K562 (cell line): Measurements from ENCODE around the gene OSM. TPM values are rescaled to one million over a fixed set of nuclear protein-coding genes. Genes with fewer than 3 reads are reported as not detected.

Source experiments
- ATAC-seq: fragments of 200-7000 bp; cut with Tn5 transposase; 3 replicates; pipeline ENCODE4 v1.9.1; 2020; ENCODE audit warnings: moderate library complexity
- BruUV-seq: library from RNA; stranded (reverse); fragments of 400-500 nt; replicated peaks from 2 replicates; lab custom pipeline; 2021; lab: Mats Ljungman, UMichigan
- CTCF ChIA-PET: fragments of 300-600 bp; formaldehyde crosslinking; extraction: SDS; loops from one replicate; lab custom pipeline; 2021; ENCODE audit warnings: low intra/inter-chr PET ratio; lab: Yijun Ruan, JAX
- POLR2A ChIA-PET: fragments of 300-600, 350-650 bp; sonication (Branson Sonifier 250); formaldehyde crosslinking; extraction: SDS; loops from one replicate; lab custom pipeline; 2021; ENCODE audit warnings: antibody characterized with exemption, inconsistent platforms; lab: Yijun Ruan, JAX
- DNase-seq, 4 experiments: peaks; one replicate each; pipeline versions ENCODE4 v3.0.0 to v3.0.0-alpha.2; 2011 to 2018; ENCODE audit warnings: low spot score in 3 of 4, mixed read lengths in 3 of 4; ENCODE audit errors: extremely low read depth in 1 of 4
- FAIRE-seq: peaks from 2 replicates; lab custom pipeline; 2011; peaks lifted over from hg19 to GRCh38; lab: Jason Lieb, UNC
- H2AFZ ChIP-seq: 2 replicates; pipeline ENCODE4 v1.6.0; 2011; ENCODE audit warnings: low read depth, low read length, control low read depth, inconsistent platforms
- H3K27ac ChIP-seq: fragments of 200-600 bp; 3 replicates; pipeline ENCODE4 v1.8.0; 2011; ENCODE audit warnings: low read depth, mild to moderate bottlenecking, control low read depth, inconsistent platforms, low read length, moderate library complexity, mixed read lengths; ENCODE audit errors: extremely low read depth
- H3K27me3 ChIP-seq, 2 experiments: fragments of 300-600 bp in 1 of 2; 2 replicates in 1 of 2; 3 replicates in 1 of 2; pipeline versions ENCODE4 v1.6.0 to v1.8.0; 2011; ENCODE audit warnings: inconsistent platforms in 2 of 2, low read length in 2 of 2, mild to moderate bottlenecking in 1 of 2, mixed read lengths in 1 of 2, moderate library complexity in 1 of 2; ENCODE audit not compliant: control insufficient read depth in 2 of 2, insufficient read depth in 2 of 2
- H3K36me3 ChIP-seq: fragments of 300-600 bp; 3 replicates; pipeline ENCODE4 v1.8.0; 2011; ENCODE audit warnings: mild to moderate bottlenecking, low read length, inconsistent platforms; ENCODE audit not compliant: control insufficient read depth, insufficient read depth
- H3K4me1 ChIP-seq, 2 experiments: fragments of 200-600 bp in 1 of 2; replicated peaks in 1 of 2; 2 replicates in 1 of 2; 3 replicates in 1 of 2; pipeline versions ENCODE4 v1.5.1 to v1.8.0; 2011; ENCODE audit warnings: inconsistent platforms in 2 of 2, low read length in 2 of 2, mild to moderate bottlenecking in 1 of 2, mixed read lengths in 1 of 2, moderate library complexity in 1 of 2; ENCODE audit not compliant: control insufficient read depth in 2 of 2, insufficient read depth in 2 of 2
- H3K4me2 ChIP-seq: 2 replicates; pipeline ENCODE4 v1.6.1; 2011; ENCODE audit warnings: low read length, control low read depth, inconsistent platforms, mixed read lengths; ENCODE audit not compliant: insufficient read depth
- H3K4me3 ChIP-seq: fragments of 200-600 bp; sonication (generic), shearing (Covaris generic); 2 replicates; pipeline ENCODE4 v1.5.1; 2016; ENCODE audit warnings: control low read depth, inconsistent platforms
- H3K79me2 ChIP-seq: fragments of 200-600 bp; 3 replicates; pipeline ENCODE4 v1.8.0; 2011; ENCODE audit warnings: low read length, inconsistent platforms; ENCODE audit not compliant: control insufficient read depth, insufficient read depth
- H3K9ac ChIP-seq, 2 experiments: 2 replicates each; pipeline versions ENCODE4 v1.6.0 to v1.6.1; 2011; ENCODE audit warnings: low read depth in 2 of 2, low read length in 2 of 2, control low read depth in 1 of 2, inconsistent platforms in 1 of 2, mild to moderate bottlenecking in 1 of 2, mixed read lengths in 1 of 2; ENCODE audit not compliant: insufficient read depth in 1 of 2
- H3K9me1 ChIP-seq: one replicate; pipeline ENCODE4 v1.6.0; 2011; ENCODE audit warnings: inconsistent platforms, mild to moderate bottlenecking, low read length, moderate library complexity; ENCODE audit not compliant: control insufficient read depth, insufficient read depth
- H3K9me3 ChIP-seq: replicated peaks from 2 replicates; pipeline ENCODE4 v1.5.1; 2011; ENCODE audit warnings: low read depth, low read length, inconsistent platforms; ENCODE audit not compliant: control insufficient read depth, insufficient read depth
- H4K20me1 ChIP-seq: replicated peaks from 2 replicates; pipeline ENCODE4 v1.6.1; 2011; ENCODE audit warnings: low read length, inconsistent platforms, mixed read lengths; ENCODE audit not compliant: control insufficient read depth, insufficient read depth
- ARNT ChIP-seq, 2 experiments: fragments of 450-650 bp; IDR thresholded peaks; 2 replicates each; pipeline ENCODE4 v1.6.1; 2016; ENCODE audit warnings: mild to moderate bottlenecking in 1 of 2
- ASH1L ChIP-seq: fragments of 450-650 bp; IDR thresholded peaks from 2 replicates; pipeline ENCODE4 v1.6.1; 2018; ENCODE audit warnings: borderline replicate concordance, mild to moderate bottlenecking, low read depth; ENCODE audit not compliant: partially characterized antibody
- BRCA1 ChIP-seq, 2 experiments: fragments of 450-650 bp in 1 of 2; sonication (generic) in 1 of 2; formaldehyde crosslinking in 1 of 2; IDR thresholded peaks; 2 replicates each; pipeline versions ENCODE4 v1.5.0 to v1.6.1; 2017 to 2020; ENCODE audit warnings: mild to moderate bottlenecking in 1 of 2, missing genetic modification reagents in 1 of 2
- CBX5 ChIP-seq: IDR thresholded peaks from 2 replicates; pipeline ENCODE4 v1.6.1; 2014; ENCODE audit warnings: low read depth, borderline replicate concordance
- CREB5 ChIP-seq: fragments of 250-450 bp; sonication (Bioruptor Pico); IDR thresholded peaks from 2 replicates; pipeline ENCODE4 v1.5.0; 2020; ENCODE audit warnings: mild to moderate bottlenecking
- DNMT1 ChIP-seq: fragments of 450-650 bp; IDR thresholded peaks from 2 replicates; pipeline ENCODE4 v1.6.1; 2016; ENCODE audit warnings: antibody characterized with exemption, mild to moderate bottlenecking
- EHMT2 ChIP-seq: fragments of 450-650 bp; IDR thresholded peaks from 2 replicates; pipeline ENCODE4 v1.6.1; 2018; ENCODE audit warnings: antibody characterized with exemption
- GATA2 ChIP-seq: sonication (generic); formaldehyde crosslinking; IDR thresholded peaks from 2 replicates; pipeline ENCODE4 v1.4.0; 2020; ENCODE audit warnings: mild to moderate bottlenecking, missing genetic modification reagents
- IRF2 ChIP-seq: sonication (generic); formaldehyde crosslinking; IDR thresholded peaks from 2 replicates; pipeline ENCODE4 v1.8.1; 2022; ENCODE audit warnings: mild to moderate bottlenecking, missing genetic modification reagents
- NONO ChIP-seq, 2 experiments: fragments of 200-400 bp in 1 of 2; fragments of 450-650 bp in 1 of 2; formaldehyde crosslinking in 1 of 2; IDR thresholded peaks; 2 replicates each; pipeline ENCODE4 v1.6.1; 2017; ENCODE audit warnings: low read depth in 2 of 2, mild to moderate bottlenecking in 2 of 2, moderate library complexity in 2 of 2, low read length in 1 of 2
- SPI1 ChIP-seq: IDR thresholded peaks from 2 replicates; pipeline ENCODE4 v1.6.1; 2011; ENCODE audit warnings: low read depth, low read length, control low read depth, borderline replicate concordance
- STAT5B ChIP-seq: fragments of 250-450 bp; sonication (Bioruptor Pico); IDR thresholded peaks from 2 replicates; pipeline ENCODE4 v1.8.0; 2021; ENCODE audit warnings: mild to moderate bottlenecking, inconsistent platforms
- TGIF2 ChIP-seq: sonication (generic); formaldehyde crosslinking; IDR thresholded peaks from 2 replicates; pipeline ENCODE4 v1.8.1; 2022; ENCODE audit warnings: mild to moderate bottlenecking, missing genetic modification reagents, moderate library complexity
- ZEB2 ChIP-seq: fragments of 450-650 bp; IDR thresholded peaks from 2 replicates; pipeline ENCODE4 v1.6.1; 2016
- ZNF134 ChIP-seq: fragments of 250-450 bp; sonication (Bioruptor Pico); conservative IDR thresholded peaks from 2 replicates; pipeline ENCODE4 v1.4.0; 2020
- ZNF224 ChIP-seq: sonication (generic); formaldehyde crosslinking; IDR thresholded peaks from 2 replicates; pipeline ENCODE4 v1.8.0; 2022; ENCODE audit warnings: mild to moderate bottlenecking, missing genetic modification reagents
- WGBS: fragments of 100-300 bp; shearing (Covaris generic); methylation state at CpG from one replicate; pipeline ENCODE4 v1.1.6; 2016; ENCODE audit warnings: low coverage, mixed read lengths; ENCODE audit not compliant: insufficient coverage; ENCODE audit errors: missing lambda C conversion rate; 5-methylcytosine and 5-hydroxymethylcytosine counted together
- in situ Hi-C: fragments of 300-500 bp; cut with MboI; formaldehyde crosslinking; loops from 4 replicates; pipeline ENCODE4 v1.15.0; 2018; ENCODE audit warnings: inconsistent platforms, mixed read lengths
- intact Hi-C: fragments of 100-400 bp; cut with micrococcal nuclease; formaldehyde crosslinking; loops from 2 replicates; pipeline ENCODE4 v1.14.2; 2022
- polyA plus RNA-seq, 8 experiments: library from polyadenylated mRNA; depleted of rRNA in 4 of 8; stranded (reverse) in 5 of 8; unstranded in 3 of 8; fragments of >200 nt; fragmentation: Nextera tagmentation in 2 of 8; fragmentation: Illumina TruSeq in 1 of 8; extraction: Ambion mirVana in 2 of 8; extraction: Trizol in 1 of 8; gene quantifications; 2 replicates each; pipeline versions ENCODE4 v1.2.1 to v1.2.3, GENCODE V29; 2011 to 2014; ENCODE audit warnings: inconsistent platforms in 1 of 8, missing spikeins in 1 of 8
- total RNA-seq, 7 experiments: library from RNA; depleted of rRNA in 6 of 7; stranded (reverse); fragments of >200 nt in 6 of 7; fragmentation: Illumina TruSeq in 2 of 7; extraction: Trizol in 2 of 7; gene quantifications; 2 replicates each; pipeline versions ENCODE4 v1.2.1 to v1.2.3, GENCODE V29; 2011 to 2021; ENCODE audit warnings: low replicate concordance in 1 of 7
- TF ChIP-seq, protein P1 (sequence below): sonication (generic); formaldehyde crosslinking; IDR thresholded peaks from 2 replicates; pipeline ENCODE4 v1.9.0; 2022; ENCODE audit warnings: mild to moderate bottlenecking, missing genetic modification reagents

The OSM gene
- total and polyA plus RNA-seq, 9 of the 15 experiments (the other 6 are each of a cell fraction or from before 2014, with no cell fraction given) = 0.22 TPM; not detected in 8

GRCh38 chr22:30292069-30292970 lies 25.7 kb upstream of the OSM start:
- in situ Hi-C loops = no loop called here
- Histone ChIP-seq H3K4me1 (peaks cover 19 to 35% of the 10 kb centered on the region in 2 experiments; a peak in 4 of 5 replicates), H3K9me1 (no peaks in the 10 kb centered on the region), H4K20me1 (peaks cover 6% of the 10 kb centered on the region; the same call in 1 of the 2 replicates), H3K9me3 (no peaks in the 10 kb centered on the region), H2AFZ (no peak overlapping the region), H3K27me3 (no peaks in the 10 kb centered on the region), H3K4me2 (no peak overlapping the region), H3K9ac (no peak overlapping the region), H3K4me3 (no peak overlapping the region), H3K79me2 (no peaks in the 10 kb centered on the region)
- 91% methylated on average over 11 of the region's 18 CpGs for WGBS
- intact Hi-C loops = no loop called here
- FAIRE-seq = no peak
- no TSS peak for BruUV-seq
- DNase-seq = no peak
- POLR2A ChIA-PET = interaction anchor here (0.7 to 1.2 kb wide), 3 partner anchors 8 to 54 kb away, joined by 3 read pairs; no protein-coding TSS in a partner anchor
- ATAC-seq = no peak
- CTCF ChIA-PET = no interaction called here
- TF ChIP-seq ZEB2 (no peak), ZNF224 (CRISPR knock-in tag) (no peak), CBX5 (no peak), ARNT (IDR thresholded peaks at IDR 0.05) (no peak), TGIF2 (CRISPR knock-in tag) (no peak), BRCA1 (IDR thresholded peaks at IDR 0.05) (no peak), BRCA1 (CRISPR knock-in tag; IDR thresholded peaks at IDR 0.05) (no peak), STAT5B (CRISPR knock-in tag) (no peak), EHMT2 (no peak), SPI1 (no peak), CREB5 (CRISPR knock-in tag) (no peak), ASH1L (no peak), NONO (IDR thresholded peaks at IDR 0.05; ENCODE audit: low read depth in 2 of 2, low read length in 1 of 2) (no peak), ZNF134 (CRISPR knock-in tag) (no peak), IRF2 (CRISPR knock-in tag) (no peak), DNMT1 (no peak), GATA2 (CRISPR knock-in tag) (no peak)
- TF ChIP-seq, protein P1, sequence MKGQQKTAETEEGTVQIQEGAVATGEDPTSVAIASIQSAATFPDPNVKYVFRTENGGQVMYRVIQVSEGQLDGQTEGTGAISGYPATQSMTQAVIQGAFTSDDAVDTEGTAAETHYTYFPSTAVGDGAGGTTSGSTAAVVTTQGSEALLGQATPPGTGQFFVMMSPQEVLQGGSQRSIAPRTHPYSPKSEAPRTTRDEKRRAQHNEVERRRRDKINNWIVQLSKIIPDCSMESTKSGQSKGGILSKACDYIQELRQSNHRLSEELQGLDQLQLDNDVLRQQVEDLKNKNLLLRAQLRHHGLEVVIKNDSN (CRISPR knock-in tag) = no peak
- TF ChIP-seq, all 486 proteins: peak for 0
- Histone ChIP-seq H3K36me3 (peaks cover 16% of the 10 kb centered on the region; the same call in 1 of the 3 replicates), H3K27ac (no peak overlapping the region)
